GM12801 (cell line): ENCODE measurements around the gene PODN.

Source experiments
- TF ChIP-seq, protein P1 (sequence below): IDR thresholded peaks from one replicate; pipeline ENCODE4 v1.5.1; 2011; ENCODE audit warnings: control low read depth; ENCODE audit not compliant: insufficient read length; ENCODE audit errors: extremely low read depth

PODN gene

GRCh38 chr1:53121319-53122172, 59.5 kb downstream of the PODN start:
- TF ChIP-seq, protein P1, sequence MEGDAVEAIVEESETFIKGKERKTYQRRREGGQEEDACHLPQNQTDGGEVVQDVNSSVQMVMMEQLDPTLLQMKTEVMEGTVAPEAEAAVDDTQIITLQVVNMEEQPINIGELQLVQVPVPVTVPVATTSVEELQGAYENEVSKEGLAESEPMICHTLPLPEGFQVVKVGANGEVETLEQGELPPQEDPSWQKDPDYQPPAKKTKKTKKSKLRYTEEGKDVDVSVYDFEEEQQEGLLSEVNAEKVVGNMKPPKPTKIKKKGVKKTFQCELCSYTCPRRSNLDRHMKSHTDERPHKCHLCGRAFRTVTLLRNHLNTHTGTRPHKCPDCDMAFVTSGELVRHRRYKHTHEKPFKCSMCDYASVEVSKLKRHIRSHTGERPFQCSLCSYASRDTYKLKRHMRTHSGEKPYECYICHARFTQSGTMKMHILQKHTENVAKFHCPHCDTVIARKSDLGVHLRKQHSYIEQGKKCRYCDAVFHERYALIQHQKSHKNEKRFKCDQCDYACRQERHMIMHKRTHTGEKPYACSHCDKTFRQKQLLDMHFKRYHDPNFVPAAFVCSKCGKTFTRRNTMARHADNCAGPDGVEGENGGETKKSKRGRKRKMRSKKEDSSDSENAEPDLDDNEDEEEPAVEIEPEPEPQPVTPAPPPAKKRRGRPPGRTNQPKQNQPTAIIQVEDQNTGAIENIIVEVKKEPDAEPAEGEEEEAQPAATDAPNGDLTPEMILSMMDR, result no peak

DNA sequence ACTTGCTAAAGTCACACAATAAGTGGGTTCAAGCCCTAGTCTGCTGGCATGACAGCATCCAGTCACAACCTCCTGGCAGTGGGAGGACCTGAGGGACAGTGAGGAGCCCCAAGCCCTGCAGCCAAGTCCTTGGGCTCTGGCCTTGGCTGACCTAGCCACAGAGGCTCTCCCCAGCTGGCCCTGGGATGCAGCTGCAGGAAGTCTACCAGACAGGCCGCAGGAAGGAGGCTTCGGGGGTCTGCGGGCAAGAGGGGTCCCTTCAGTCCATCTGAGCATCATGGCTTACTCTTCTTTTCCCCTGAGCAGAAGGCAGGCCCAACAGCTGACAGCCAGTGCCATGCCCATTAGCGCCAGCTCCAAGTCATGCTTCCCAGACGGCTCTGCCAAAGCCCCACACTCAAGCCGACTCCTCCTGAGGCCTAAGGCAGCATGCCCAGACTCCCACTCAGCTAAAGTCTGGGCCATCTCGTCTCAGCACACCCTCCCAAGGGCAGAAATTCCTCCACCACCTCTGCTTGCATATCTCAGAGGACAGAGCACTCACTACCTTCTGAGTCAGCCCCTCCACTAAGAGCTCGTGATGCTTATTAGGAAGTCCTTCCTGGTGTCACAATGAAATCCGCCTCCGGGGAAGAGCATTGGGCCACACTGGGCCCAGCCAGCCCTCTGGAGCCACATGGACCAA, 60.3 kb downstream of the PODN start:
- TF ChIP-seq, protein P1, result no peak

DNA sequence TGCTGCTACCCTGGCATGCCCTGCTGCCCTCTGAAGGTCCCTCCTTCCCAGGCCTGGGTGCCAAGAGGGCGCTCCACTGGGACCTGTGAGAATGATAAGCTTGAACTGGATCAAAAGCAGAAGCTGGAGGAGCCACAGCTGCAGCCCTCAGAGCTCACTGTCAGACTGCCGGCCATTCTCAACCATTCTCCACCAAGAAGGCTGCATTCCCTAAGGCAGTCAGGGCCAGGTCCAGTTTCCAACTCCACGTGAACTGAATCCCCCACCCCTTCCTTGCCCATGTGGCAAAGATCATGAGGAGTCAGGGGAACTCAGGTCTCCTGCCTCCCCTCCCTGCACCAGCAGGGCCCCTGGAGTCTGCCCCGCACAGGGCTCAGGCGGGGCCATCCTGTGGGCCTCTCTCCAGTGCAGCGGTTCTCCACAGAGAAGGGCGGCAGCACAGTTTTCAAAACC, 61.0 kb downstream of the PODN start:
- TF ChIP-seq, protein P1, result no peak

- TF ChIP-seq, protein P1, result no peak
Measured at GRCh38 chr1:53123453-53124140, 61.6 kb downstream of the PODN start.

DNA sequence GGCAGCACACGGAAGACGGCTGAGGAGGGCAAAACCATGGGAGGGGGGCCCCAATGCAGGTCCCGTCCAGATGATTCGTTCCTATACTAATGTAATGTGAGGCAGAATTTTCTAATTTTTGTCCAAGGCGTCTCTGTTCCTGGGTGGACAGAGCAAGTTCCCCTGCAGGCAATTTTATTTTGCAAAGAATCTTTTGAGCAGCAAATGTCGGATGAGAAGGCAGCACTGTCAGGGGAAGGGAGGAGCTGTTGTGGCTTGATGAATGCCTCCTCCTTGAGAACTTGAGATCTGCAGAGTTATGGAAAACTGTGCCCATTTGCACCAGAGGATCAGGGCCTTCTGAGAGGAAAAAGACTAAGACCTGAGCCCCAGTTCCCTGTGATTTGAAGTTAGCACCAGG, 63.1 kb downstream of the PODN start:
- TF ChIP-seq, protein P1, result no peak

GRCh38 chr1:53125623-53126360, 63.8 kb downstream of the PODN start:
- TF ChIP-seq, protein P1, result no peak
